Left kidney (tissue), 2 donors: ENCODE measurements around the gene KRTAP5-5. TPM values are rescaled to one million over a fixed set of nuclear protein-coding genes. Genes with fewer than 3 reads are reported as not detected.
"Not testable (repeated sequence)": the region's sequence is repeated elsewhere in the genome, so short reads cannot be mapped to it uniquely, and the experiment has no call there.

ENCODE experiments used
- DNase-seq: peaks from one replicate; pipeline ENCODE4 v3.0.0-alpha.2; 2013
- polyA plus RNA-seq: library from polyadenylated mRNA; unstranded; fragments of 120-200 nt; gene quantifications from one replicate; pipeline ENCODE4 v1.2.1, GENCODE V29; 2013; ENCODE audit not compliant: insufficient read length

The KRTAP5-5 gene
- polyA plus RNA-seq, 1 donor: not detected

DNA sequence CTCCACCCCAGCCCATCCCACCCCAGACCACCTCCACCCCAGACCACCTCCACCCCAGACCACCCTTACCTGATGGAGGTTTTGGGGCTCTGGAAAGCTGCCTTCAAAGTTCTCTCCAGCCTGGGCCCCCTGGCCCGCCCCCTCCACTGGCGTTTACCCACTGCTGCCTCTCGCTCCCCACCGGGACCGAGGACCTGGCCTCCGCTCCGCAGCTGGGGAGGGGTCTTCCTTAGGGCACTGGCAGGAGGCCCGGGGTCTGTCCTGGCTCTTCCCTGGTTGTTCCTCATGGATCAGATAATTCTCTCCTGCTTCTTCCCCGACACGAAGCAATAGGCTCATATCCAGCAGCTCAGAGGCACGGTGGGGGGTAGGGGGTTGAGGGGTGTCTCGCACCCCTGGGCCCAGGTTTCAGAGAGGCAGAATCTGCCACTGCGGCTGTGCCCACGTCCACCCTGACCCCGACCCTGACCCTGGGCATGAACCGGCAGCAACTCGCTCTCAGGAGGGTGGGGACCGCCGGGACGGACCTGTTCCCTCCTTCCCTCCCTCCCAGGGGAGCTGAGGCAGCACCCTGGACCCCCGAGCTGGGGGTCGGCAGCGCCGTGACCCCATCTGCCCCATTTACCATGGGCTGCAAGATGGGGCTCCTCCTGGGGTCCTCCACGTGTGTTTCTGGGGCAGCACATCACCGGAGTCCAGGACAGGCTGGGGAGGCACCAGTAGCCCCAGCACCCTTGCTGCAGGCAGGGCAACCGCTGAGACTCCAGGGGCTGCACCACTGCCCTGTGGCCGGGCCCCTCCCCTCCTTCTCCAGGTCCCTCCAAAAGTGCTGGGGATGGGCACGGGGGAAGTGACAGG is 12.9 kb downstream of the KRTAP5-5 start:
- DNase-seq: no peak

DNA sequence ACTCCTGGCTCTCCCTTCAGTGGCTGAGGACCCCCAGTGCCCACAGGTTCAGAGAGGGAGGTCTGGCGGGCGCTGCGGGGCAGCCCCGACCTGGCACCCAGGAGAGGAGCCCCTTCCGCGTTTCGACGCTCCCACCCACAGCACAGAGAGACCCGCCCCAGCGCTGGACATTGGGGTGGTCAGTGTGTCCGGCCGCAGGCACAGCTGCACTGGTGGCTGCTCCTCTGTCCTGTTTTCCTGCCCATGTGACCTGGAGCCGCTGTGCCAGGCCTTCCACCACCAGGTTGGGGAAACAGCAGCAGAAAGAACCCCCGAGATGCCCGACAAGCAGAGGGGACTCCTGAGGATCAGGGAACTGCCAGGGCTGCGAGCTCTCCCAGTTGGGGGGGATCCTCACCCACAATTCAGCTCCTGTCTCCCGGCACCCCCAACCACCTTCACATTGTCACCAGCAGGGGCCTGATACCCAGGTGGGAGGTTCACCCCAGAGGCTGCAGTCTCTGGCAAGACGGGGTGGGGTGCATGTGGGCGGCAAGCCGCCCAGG is 13.6 kb downstream of the KRTAP5-5 start:
- no peak for DNase-seq

DNA sequence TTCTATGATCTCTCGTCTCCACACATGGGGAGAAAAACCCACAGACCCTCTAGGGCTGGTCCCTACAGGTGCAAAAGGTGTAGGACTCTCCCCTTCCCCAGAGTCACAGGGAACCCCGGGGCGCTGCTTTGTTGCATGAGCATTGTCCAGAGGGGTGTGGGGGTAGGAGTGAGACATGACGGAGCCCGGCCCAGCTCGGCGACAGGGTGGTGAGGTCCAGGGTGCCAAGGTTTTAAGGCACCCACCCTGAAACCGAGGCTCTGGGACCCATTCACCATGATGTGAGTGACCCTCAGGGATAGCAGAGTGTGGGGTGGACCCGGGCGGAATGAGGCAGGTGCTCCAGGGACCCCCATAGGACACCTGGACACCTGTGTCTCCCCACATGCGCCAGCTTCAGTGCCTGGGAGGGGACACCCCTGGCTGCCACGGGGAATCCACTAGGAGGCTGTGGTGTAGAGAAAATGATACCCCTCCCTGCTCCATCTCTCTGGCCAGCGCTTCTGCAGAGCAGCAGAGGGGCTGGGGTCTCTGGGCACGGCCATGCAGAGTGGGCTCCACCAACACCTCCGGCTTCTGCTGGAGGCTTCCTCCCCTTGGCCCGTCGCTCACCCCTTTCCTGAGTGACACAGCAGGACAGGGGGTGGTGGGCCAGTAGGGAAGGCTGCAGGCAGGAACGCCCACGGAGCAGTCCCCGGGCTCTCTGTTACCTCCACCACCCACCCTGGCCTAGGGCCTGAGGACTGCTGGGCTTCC is 15.2 kb downstream of the KRTAP5-5 start:
- DNase-seq: no peak

DNA sequence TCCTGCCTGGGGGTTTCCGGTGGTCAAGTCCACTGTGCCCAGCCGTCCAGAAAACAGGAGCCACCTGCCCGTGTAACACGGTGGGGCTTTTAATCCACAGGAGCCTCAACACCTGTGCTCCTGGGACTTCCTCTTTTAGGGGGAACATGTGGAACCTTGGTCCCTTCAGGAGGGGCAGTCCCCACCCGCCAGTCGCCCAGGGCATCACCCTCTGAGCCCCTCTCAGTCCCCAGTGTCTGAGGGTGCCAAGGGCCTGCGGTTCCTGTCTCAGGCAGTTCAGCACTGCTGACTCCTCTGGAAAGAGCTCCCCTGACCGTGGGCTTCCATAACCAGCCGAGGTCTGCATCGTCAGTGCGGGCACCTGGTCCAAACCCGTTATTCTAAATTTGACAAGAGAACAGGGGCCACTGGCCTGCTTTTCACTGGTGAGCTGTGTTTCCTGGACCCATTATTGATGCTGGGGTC is 15.8 kb downstream of the KRTAP5-5 start:
- no peak for DNase-seq

DNA sequence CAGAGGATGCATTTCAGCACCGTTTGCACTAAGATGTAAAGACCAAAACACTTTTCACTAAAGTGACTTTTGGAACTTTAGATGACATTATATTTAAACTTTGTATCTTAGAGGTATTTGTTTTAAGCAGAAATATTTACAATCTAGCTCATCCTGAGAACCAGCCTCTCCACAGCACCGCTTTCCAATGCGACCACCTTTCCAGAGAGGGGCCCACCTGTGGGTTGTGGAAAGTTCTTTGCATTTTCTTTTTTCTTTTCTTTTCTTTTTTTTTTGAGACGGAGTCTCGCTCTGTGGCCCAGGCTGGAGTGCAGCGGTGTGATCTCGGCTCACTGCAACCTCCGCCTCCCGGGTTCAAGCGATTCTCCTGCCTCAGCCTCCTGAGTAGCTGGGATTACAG is 17.0 kb downstream of the KRTAP5-5 start:
- not testable (repeated sequence) for DNase-seq

DNA sequence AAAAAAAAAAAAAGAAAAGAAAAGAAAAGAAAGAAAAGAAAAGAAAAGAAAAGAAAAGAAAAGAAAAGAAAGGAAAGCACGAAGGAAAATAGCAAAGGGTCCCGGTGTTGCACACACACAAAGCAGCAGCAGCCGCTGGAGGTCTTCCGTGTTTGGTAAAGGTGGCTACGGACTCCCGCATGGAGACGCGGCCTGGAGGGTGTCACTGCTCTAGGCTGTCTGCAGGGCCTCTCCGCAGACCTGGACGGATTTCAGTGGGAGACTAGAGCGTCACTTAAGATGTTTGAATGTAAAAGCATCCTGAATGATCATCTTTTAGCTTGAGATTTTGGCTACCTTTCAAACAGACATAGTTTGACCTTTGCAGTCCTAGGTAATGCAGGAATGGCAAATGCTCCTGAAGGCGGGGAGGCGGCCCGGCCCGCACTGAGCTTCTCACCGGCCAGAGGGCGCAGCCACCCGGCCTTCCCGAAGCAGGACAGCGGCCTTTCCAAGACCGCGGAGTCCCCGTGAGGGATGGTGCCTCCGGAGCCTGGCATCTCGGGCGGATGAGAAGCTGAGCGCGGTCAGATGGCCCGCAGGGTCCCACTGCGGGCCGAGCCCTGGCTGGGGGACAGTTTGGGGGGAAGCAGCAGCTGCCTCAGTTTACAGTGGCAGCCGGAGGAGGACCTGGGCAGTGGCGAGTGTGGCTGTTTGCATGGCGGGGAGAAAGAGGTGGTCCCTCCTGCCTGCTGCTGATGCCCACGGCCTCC is 18.5 kb downstream of the KRTAP5-5 start:
- no peak for DNase-seq

DNA sequence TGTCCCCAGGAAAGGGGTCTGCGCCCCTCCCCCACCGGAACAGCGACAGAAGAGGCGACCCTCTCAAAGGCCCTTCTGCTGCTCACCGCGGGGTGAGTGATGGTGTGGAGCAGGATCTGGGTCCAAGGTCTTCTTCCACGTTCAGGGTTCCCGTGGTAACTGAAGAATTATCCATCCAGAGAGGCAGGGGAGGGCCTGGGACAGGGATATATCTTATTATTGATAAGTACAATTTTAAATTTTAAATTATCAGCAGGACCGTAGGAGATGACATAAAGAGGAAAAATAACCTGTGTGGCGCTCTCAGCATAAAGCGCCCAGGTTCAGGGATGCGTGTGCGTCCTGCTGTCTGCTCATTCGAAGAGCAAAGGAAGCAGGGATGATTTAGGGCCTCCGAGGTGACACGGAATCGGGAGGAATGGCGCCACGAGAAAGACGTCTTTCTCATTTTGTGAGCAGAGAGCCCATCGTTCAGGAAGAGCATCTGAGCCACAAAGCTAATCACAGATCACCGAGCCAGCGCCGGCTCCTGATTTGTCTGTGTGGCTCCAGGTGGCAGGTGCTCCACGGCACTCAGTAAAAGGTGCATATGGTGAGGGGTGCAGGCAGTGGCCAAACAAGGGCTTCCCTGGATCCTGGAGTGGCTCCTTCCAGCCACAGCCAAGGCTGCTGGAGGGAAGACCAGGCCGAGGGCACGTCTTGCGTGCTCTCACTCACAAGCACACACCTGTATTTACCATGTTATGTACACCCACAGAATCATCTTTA is 19.3 kb downstream of the KRTAP5-5 start:
- no peak for DNase-seq

DNA sequence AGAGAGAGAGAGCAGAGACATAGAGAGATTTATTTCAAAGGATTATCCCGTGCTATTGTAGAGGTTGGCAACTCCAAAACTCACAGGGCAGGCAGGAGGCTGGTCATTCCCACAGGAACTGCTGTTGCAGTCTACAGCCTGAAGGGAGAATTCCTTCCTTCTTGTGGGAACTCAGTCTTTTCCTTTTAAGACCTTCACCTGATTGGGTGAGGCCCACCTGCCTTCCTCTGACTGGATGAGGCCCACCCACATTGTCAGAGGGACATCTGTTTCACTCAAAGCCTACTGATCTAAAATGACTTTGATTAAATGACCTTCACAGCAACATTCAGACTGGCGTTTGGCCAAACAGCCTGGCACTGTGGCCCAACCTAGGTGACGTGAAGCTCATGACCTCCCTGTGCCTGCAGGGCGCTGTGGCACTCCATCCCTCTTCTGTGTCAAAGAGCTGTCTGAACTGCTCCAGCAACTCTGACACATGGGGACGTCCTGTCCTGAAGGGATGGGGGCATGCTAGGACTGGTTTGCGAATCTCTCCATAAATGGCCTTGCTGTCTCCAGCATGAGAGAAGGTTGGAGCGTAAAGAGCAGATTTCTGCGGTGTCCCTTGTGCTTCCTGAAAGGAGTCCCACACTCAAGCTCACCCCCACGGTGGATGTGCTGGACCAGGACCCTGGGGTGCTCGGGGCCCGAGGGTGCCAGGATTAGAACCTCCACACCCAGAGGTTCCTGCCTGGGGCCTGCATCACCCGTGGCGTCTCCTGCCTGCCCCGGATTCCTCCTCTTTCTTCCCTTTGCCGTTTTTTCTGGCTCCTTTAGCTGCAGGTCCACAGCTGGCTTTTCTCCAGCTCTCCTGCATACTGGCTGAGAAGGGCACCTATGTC is 20.7 kb downstream of the KRTAP5-5 start:
- DNase-seq: no peak

DNA sequence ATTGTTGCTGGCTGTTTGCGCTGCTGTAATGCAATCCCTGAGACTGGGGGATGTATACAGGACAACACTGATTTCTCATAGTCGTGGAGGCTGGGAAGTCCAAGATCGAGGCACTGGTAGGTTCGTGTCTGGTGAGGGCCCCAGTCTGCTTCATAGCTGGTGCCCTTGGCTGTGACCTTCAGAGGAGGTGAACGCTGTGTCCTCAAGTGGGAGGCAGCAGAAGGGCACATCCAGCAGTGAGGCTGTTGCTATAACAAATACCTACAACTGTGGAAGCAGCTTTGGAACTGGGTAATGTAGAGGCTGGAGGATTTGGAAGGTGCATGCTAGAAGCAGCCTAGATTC is 21.3 kb downstream of the KRTAP5-5 start:
- no peak for DNase-seq

DNA sequence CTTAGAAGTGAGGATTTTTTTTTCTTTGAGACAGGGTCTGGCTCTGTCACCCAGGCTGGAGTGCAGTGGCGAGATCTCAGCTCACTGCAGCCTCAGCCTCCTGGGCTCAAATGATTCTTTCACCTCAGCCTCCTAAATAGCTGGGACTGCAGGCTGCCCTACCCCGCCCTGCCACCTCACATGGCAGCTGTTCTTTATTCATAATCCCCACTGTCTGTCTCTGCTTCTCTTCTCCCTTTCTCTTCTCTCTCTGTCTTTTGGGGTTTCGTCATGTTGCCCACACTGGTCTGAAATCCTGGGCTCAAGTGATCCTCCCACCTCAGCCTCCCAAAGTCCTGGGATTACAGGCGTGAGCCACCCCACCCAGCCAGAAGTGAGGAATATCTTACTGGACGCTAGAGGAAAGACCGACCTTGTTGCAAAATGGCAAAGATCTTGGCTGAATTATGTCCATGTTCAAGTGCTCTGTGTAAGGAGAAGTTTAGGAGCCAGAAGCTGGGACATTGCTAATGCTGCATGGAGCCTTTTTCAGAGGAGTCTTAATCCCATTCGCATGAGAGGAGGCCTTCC is 21.9 kb downstream of the KRTAP5-5 start:
- DNase-seq: no peak

DNA sequence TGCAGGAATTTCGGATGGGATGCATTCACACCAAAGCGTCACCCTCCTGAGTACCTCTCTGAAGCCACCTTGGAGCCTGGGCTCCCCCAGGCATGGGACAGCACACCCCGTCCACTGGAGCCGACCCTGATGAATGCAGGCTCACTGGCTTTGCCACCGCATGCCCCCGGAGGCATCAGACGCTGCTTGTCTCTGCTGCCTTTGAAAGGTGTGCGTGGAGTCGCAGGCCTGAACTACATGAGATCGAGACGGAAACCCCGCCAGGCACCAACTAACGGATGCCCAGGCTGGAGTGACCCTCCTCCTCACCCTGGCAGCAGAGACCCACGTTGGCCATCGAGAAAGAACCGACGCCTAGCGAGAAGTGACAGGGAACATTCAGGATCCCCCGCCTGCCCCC is 22.5 kb downstream of the KRTAP5-5 start:
- DNase-seq: no peak

DNA sequence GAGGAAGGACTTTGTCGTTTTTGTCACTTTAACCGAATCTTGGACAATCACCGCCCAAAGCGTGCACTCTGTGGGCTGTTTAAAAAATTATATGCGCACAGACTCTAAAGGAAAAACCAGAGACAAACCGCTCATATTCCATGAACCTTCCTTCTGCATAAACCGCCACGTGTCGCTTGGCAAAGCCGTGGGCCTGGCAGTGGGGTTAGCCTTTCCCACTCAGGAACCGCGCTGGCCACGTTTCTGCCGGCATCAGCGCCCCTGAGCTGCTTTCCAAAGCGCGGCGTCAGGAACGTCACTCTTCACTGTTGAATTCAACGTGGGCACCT is 22.8 kb downstream of the KRTAP5-5 start:
- DNase-seq: no peak

DNA sequence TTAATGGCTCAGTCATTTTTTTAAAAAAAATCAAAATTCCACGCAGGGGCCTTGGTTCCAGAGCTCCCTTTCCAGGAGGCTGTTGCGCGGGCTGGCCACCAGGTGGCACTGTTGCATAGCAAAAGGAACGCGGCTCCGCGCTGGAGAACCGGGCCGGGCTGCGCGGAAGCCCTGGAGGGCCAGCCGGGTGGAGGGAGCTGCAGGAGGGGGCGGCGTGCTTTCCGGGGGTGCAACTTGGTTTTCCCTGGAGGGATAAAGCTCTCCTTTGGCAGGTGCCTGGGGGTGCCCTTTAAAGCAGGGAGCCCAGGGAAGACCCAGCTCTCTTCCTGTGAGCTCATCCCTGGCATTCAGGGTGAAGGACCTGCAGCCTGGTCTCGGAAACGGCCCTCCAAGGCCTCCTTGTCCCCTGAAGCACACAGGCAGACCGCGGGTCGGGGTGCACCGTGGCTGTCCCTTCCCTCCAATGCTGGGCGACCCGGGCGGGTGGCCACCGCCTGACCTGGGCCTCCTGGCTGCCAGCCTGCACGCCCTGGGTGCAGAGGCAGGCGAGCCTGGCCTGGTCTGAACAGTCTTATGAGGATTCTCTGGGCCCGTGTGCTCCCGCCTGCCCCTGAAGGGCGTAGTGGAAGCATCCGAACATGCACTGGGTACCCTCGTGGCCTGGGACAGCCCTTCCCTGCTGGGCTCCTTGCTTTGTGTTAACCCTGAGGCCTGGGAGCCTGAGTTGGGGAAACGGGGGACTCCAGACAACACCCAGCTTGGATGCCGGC is 23.4 kb downstream of the KRTAP5-5 start:
- DNase-seq: no peak

DNA sequence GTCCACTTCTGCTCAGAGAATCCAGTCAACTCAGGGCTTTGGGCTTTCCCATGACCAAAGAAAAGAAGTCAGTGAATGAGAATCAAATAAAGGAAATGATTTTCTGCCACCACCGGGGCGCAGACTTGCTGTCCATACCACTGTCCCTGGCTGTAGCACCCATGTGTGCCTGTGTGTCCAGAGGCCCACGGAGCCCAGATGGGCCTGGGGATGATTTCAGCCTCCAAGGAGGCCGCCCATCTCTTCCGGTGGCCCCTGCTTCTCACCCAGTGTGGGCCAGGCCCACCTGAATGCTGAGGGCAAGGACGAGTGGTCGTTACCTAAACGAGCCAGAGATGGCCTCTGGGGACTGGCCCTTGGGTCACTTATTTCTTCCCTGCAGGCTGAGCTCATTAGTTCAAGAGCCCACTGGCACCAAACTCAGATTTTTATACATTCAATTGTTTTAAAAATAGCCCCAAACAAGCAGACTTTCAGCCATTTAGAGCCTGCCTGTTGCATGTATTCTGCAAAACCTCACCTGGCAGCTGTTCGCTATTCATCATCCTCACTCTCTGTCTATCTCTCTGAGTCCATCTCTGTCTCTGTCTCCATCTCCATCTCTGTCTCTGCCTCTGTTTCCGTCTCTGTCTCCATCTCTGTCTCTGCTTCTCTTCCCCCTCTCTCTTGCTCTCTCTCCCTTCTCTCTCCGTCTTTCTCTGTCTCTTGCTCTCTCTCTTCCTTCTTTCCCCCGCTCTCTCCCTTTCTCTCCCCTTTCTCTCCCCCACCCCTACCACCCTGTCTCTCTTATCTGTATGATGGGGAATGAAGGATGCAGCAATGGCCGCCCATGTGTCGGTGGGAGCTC is 24.2 kb downstream of the KRTAP5-5 start:
- DNase-seq: no peak

DNA sequence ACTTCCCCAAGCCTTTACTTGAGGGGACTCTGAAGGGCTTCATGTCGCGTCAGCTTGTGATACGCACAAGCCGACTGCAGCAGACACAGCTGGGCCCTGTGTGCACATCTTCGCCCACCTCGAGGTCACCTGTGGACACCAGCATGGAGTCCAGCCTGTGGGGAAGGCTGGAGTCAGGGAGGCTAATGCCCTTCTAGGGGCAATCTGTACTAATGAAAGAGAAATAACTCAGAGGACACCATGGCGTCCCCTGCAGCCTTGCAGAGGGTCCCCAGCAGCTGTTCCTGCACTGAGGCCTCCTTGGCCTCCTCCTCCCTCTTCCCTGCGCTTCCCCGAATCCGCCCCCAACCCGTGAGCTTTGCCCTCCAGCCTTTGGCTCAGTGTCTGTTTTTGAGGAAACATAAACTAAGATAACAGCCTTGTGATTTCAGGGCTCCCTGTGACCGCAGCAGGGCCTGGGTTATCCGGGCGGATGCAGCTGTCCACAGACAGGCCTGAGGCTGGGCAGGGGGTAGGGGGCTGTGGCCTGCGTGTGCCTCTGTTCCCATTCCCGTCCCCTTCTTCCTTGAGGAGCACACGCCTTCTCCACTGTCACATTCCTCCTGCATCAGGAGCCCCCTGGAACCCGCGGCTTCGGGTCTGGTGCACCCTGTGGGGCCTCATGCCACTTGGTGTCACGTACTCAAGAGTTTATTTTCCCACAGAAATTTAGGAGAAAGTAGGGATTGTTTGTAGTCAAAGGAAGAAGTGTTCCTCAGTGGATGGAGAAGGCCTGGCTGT is 25.0 kb downstream of the KRTAP5-5 start:
- no peak for DNase-seq

DNA sequence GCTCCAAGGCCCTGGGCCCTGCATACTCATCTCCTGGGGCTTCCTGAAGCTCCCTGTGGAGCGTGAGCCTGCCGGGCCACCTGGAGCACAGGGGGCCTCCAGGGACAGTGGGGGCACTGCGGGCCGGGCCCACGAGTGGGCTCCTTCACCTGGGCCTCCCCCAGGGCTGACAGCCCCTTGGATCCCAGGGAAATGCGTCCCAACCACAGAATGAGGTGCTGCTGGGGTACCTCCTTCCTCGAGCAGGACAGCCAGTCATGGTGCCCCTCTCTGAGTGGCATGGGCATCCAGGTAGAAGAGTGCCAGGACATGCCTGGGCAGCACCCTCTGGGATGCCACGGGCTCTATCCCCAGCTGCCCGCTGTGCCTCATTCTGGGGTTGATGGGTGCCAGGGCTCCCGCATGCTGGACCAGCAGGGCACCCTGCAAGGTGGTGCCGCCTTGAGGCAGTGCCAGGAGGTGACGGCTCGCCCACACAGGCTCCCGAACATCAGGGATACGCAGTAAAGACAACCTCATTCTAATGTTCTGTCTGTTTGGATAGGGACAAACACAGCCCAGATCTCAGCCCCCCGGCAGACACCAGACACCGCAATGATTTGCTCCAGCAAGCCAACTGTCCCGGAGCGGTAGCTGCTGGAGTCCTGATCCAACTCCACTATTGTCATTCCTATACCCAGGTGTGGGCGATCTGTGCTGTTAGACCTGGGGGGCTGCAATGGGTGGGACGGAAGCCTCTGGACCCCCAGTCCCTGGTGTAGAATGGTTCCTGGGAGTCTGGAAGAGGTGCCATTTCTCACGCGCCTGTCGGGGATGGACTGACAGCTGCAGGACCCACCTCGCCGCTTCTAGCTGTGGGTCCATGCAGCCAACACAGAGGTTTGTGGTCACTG is 25.8 kb downstream of the KRTAP5-5 start:
- no peak for DNase-seq

DNA sequence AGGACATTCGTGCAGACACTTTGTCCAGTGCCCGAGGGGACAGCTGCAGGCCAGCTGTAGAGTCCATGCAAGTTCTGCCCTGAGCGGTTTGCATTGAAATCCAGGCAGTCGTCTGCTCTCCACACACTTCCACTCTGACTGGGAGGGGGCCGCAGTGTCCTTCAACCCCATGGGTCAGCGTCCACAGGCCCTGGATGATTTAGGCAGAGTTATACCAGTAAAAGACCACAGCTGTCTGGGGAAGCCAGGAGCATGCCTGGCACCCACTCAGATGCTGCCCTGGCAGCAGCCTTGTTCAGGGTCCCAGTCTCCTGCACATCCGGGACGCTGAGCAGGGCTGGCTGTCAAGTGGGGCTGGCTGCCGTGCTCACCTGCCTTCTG is 26.5 kb downstream of the KRTAP5-5 start:
- no peak for DNase-seq
